SU-DHL-6 (cell line): ENCODE data around the gene RPL22.

Source experiments
- EZH2phosphoT487 ChIP-seq: fragments of 200-600 bp; sonication (generic), shearing (Covaris generic); conservative IDR thresholded peaks from 2 replicates; pipeline ENCODE4 v1.6.1; 2018; ENCODE audit warnings: mild to moderate bottlenecking, antibody characterized with exemption, low read length, moderate library complexity, mixed read lengths
- TF ChIP-seq, protein P1 (sequence below): fragments of 200-600 bp; sonication (generic); IDR thresholded peaks from one replicate; pipeline ENCODE4 v1.5.1; 2017; ENCODE audit warnings: antibody characterized with exemption, mild to moderate bottlenecking, low read length, moderate library complexity; ENCODE audit not compliant: insufficient read depth, poor library complexity, severe bottlenecking

DNA sequence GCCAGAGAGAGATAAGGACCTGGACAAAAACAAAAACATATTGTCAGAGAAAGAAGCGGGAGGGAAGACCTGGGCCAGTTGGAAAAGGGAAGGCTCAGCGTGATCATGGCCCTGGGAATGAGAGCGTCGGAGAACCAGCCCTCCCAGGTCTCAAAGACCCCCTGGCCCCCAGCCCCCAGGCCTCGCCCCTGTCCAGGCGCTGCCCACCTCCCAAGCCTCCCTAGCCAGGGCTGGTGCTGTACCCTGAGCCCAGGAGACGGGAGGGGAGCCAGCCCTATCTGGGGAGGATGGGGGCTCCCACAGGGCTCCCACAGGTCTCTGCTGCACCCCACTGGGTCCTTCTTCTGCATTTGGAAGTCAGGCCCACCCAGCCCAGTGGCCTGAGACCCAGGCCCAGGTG, 34.4 kb downstream of the RPL22 start:
- TF ChIP-seq, protein P1, sequence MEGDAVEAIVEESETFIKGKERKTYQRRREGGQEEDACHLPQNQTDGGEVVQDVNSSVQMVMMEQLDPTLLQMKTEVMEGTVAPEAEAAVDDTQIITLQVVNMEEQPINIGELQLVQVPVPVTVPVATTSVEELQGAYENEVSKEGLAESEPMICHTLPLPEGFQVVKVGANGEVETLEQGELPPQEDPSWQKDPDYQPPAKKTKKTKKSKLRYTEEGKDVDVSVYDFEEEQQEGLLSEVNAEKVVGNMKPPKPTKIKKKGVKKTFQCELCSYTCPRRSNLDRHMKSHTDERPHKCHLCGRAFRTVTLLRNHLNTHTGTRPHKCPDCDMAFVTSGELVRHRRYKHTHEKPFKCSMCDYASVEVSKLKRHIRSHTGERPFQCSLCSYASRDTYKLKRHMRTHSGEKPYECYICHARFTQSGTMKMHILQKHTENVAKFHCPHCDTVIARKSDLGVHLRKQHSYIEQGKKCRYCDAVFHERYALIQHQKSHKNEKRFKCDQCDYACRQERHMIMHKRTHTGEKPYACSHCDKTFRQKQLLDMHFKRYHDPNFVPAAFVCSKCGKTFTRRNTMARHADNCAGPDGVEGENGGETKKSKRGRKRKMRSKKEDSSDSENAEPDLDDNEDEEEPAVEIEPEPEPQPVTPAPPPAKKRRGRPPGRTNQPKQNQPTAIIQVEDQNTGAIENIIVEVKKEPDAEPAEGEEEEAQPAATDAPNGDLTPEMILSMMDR: no peak
- no peak for TF ChIP-seq EZH2phosphoT487
